SK-N-SH treated with all-trans-retinoic acid at 6 μM for 48 hours (cell line): Measurements from ENCODE around the gene CCDC174.

Experiments
- ATAC-seq: fragments of 200-7000 bp; cut with Tn5 transposase; 3 replicates; pipeline ENCODE4 v1.9.1; 2020; ENCODE audit warnings: mild to moderate bottlenecking, moderate library complexity
- ARNTL ChIP-seq: fragments of 450-650 bp; formaldehyde crosslinking; IDR thresholded peaks from 2 replicates; pipeline ENCODE4 v1.5.0; 2020; ENCODE audit warnings: low read depth, mild to moderate bottlenecking, moderate library complexity, borderline replicate concordance
- BACH2 ChIP-seq: fragments of 250-450 bp; sonication (Bioruptor Pico); IDR thresholded peaks from 2 replicates; pipeline ENCODE4 v1.9.0; 2021; ENCODE audit warnings: mild to moderate bottlenecking, borderline replicate concordance
- CREB5 ChIP-seq: fragments of 250-450 bp; sonication (Bioruptor Pico); IDR thresholded peaks from 2 replicates; pipeline ENCODE4 v1.5.1; 2020; ENCODE audit warnings: low read depth, mild to moderate bottlenecking, moderate library complexity
- CSDC2 ChIP-seq: fragments of 250-450 bp; sonication (Bioruptor Pico); IDR thresholded peaks from 2 replicates; pipeline ENCODE4 v1.5.0; 2020; ENCODE audit warnings: mild to moderate bottlenecking, moderate library complexity
- CSRNP3 ChIP-seq: fragments of 250-450 bp; sonication (Bioruptor Pico); IDR thresholded peaks from 2 replicates; pipeline ENCODE4 v1.5.1; 2021; ENCODE audit warnings: mild to moderate bottlenecking, moderate library complexity
- GLIS3 ChIP-seq: fragments of 250-450 bp; sonication (Bioruptor Pico); IDR thresholded peaks from 2 replicates; pipeline ENCODE4 v1.5.0; 2020; ENCODE audit warnings: mild to moderate bottlenecking, moderate library complexity
- PATZ1 ChIP-seq: fragments of 250-450 bp; sonication (Bioruptor Pico); IDR thresholded peaks from 2 replicates; pipeline ENCODE4 v1.8.0; 2020; ENCODE audit warnings: mild to moderate bottlenecking, moderate library complexity, borderline replicate concordance
- POU6F1 ChIP-seq: fragments of 250-450 bp; sonication (Bioruptor Pico); IDR thresholded peaks from 2 replicates; pipeline ENCODE4 v1.8.0; 2021; ENCODE audit warnings: low read depth, mild to moderate bottlenecking, moderate library complexity, borderline replicate concordance
- RARB ChIP-seq: fragments of 250-450 bp; sonication (Bioruptor Pico); IDR thresholded peaks from 2 replicates; pipeline ENCODE4 v1.8.0; 2021; ENCODE audit warnings: mild to moderate bottlenecking, moderate library complexity
- SNAI2 ChIP-seq: fragments of 250-450 bp; sonication (Bioruptor Pico); IDR thresholded peaks from 2 replicates; pipeline ENCODE4 v1.5.0; 2020; ENCODE audit warnings: mild to moderate bottlenecking, moderate library complexity
- TCF4 ChIP-seq: fragments of 250-450 bp; sonication (Bioruptor Pico); IDR thresholded peaks from 2 replicates; pipeline ENCODE4 v1.8.0; 2021; ENCODE audit warnings: mild to moderate bottlenecking, moderate library complexity, borderline replicate concordance
- TOX ChIP-seq: fragments of 250-450 bp; sonication (Bioruptor Pico); IDR thresholded peaks from 2 replicates; pipeline ENCODE4 v1.8.0; 2021; ENCODE audit warnings: mild to moderate bottlenecking, moderate library complexity, borderline replicate concordance
- TSHZ2 ChIP-seq: fragments of 250-450 bp; sonication (Bioruptor Pico); IDR thresholded peaks from 2 replicates; pipeline ENCODE4 v1.5.0; 2020; ENCODE audit warnings: mild to moderate bottlenecking, moderate library complexity
- ZC3H10 ChIP-seq: fragments of 250-450 bp; sonication (Bioruptor Pico); IDR thresholded peaks from 2 replicates; pipeline ENCODE4 v1.5.1; 2021; ENCODE audit warnings: mild to moderate bottlenecking, moderate library complexity
- ZFP3 ChIP-seq: fragments of 250-450 bp; sonication (Bioruptor Pico); IDR thresholded peaks from 2 replicates; pipeline ENCODE4 v1.5.0; 2020; ENCODE audit warnings: mild to moderate bottlenecking, moderate library complexity
- ZNF565 ChIP-seq: fragments of 450-650 bp; formaldehyde crosslinking; conservative IDR thresholded peaks from 2 replicates; pipeline ENCODE4 v1.5.0; 2020; ENCODE audit warnings: low read depth, mild to moderate bottlenecking, moderate library complexity
- ZNF70 ChIP-seq: fragments of 450-650 bp; formaldehyde crosslinking; IDR thresholded peaks from 2 replicates; pipeline ENCODE4 v1.5.0; 2020; ENCODE audit warnings: mild to moderate bottlenecking, moderate library complexity
- ZNF8 ChIP-seq: fragments of 450-650 bp; formaldehyde crosslinking; IDR thresholded peaks from 2 replicates; pipeline ENCODE4 v1.5.0; 2020; ENCODE audit warnings: mild to moderate bottlenecking, moderate library complexity

Gene CCDC174

GRCh38 chr3:14636496-14637087 lies 15.0 kb upstream of the CCDC174 start:
- ATAC-seq, result no peak
- no peak for TF ChIP-seq CSRNP3
- no peak for TF ChIP-seq ZFP3 (CRISPR knock-in tag)
- TF ChIP-seq ARNTL, result no peak
- TF ChIP-seq CSDC2 (CRISPR knock-in tag), result no peak
- no peak for TF ChIP-seq SNAI2
- no peak for TF ChIP-seq ZNF8 (CRISPR knock-in tag)
- TF ChIP-seq RARB (CRISPR knock-in tag), result no peak
- no peak for TF ChIP-seq TSHZ2
- no peak for TF ChIP-seq TOX
- TF ChIP-seq ZNF565, result no peak
- no peak for TF ChIP-seq ZNF70 (CRISPR knock-in tag)
- no peak for TF ChIP-seq ZC3H10 (CRISPR knock-in tag)
- no peak for TF ChIP-seq POU6F1 (CRISPR knock-in tag)
- no peak for TF ChIP-seq GLIS3 (CRISPR knock-in tag)

- ATAC-seq, result no peak
- TF ChIP-seq ZNF565 (no peak), CSRNP3 (no peak), ARNTL (no peak), TCF4 (CRISPR knock-in tag) (no peak), ZNF8 (CRISPR knock-in tag) (no peak), GLIS3 (CRISPR knock-in tag) (no peak), ZNF70 (CRISPR knock-in tag) (no peak), RARB (CRISPR knock-in tag) (no peak), BACH2 (no peak), CREB5 (no peak), SNAI2 (no peak), TOX (no peak), TSHZ2 (no peak), ZFP3 (CRISPR knock-in tag) (no peak), PATZ1 (no peak)
- TF ChIP-seq, all 23 proteins: peak for 0
Measured at GRCh38 chr3:14640157-14640562, 11.4 kb upstream of the CCDC174 start.
